Iris pigment epithelial cell (primary cell): ENCODE measurements around the gene SCN8A.
"Not testable (repeated sequence)": the region's sequence is repeated elsewhere in the genome, so short reads cannot be mapped to it uniquely, and the experiment has no call there.

ENCODE experiments used
- DNase-seq: peaks from one replicate; pipeline ENCODE4 v3.0.0-alpha.2; 2011; ENCODE audit warnings: low read depth

SCN8A gene

GRCh38 chr12:51815571-51815970 lies 224.5 kb downstream of the SCN8A start:
- no peak for DNase-seq

GRCh38 chr12:51817027-51817953 lies 226.3 kb downstream of the SCN8A start:
- DNase-seq, result no peak

- no peak for DNase-seq
Observed at GRCh38 chr12:51818086-51818485, 227.1 kb downstream of the SCN8A start.

- DNase-seq, result peak; percentile 76
Observed at GRCh38 chr12:51818566-51819300, 227.7 kb downstream of the SCN8A start.

- no peak for DNase-seq
Observed at GRCh38 chr12:51819736-51820525, 228.9 kb downstream of the SCN8A start.

GRCh38 chr12:51820526-51821439 lies 229.8 kb downstream of the SCN8A start:
- no peak for DNase-seq

- no peak for DNase-seq
Observed at GRCh38 chr12:51821440-51822260, 230.6 kb downstream of the SCN8A start.

- DNase-seq, result no peak
Observed at GRCh38 chr12:51822261-51822616, 231.2 kb downstream of the SCN8A start.

GRCh38 chr12:51822956-51823355 lies 231.9 kb downstream of the SCN8A start:
- no peak for DNase-seq

GRCh38 chr12:51823875-51824565 lies 233.0 kb downstream of the SCN8A start:
- peak; percentile 66 for DNase-seq

GRCh38 chr12:51825216-51825615 lies 234.2 kb downstream of the SCN8A start:
- no peak for DNase-seq

- DNase-seq, result no peak
Observed at GRCh38 chr12:51826881-51827280, 235.8 kb downstream of the SCN8A start.

GRCh38 chr12:51827925-51828818 lies 237.1 kb downstream of the SCN8A start:
- DNase-seq, result peak; percentile 58

- DNase-seq, result no peak
Observed at GRCh38 chr12:51829011-51829481, 238.0 kb downstream of the SCN8A start.

- DNase-seq, result no peak
Observed at GRCh38 chr12:51829641-51830040, 238.6 kb downstream of the SCN8A start.

GRCh38 chr12:51831817-51832216 lies 240.8 kb downstream of the SCN8A start:
- not testable (repeated sequence) for DNase-seq

- no peak for DNase-seq
Observed at GRCh38 chr12:51832354-51833107, 241.5 kb downstream of the SCN8A start.
